Neural crest cell (in vitro differentiated cells): ENCODE data around the gene HNRNPF. TPM values are rescaled to one million over a fixed set of nuclear protein-coding genes. Genes with fewer than 3 reads are reported as not detected.

Source experiments
- DNase-seq: peaks from one replicate; pipeline ENCODE4 v3.0.0; 2021; ENCODE audit warnings: low read depth, mixed read lengths, low spot score
- H3K27ac Mint-ChIP-seq: one replicate; pipeline ENCODE4 v1.8.0; 2021; ENCODE audit warnings: mild to moderate bottlenecking, mixed read lengths; ENCODE audit not compliant: unreplicated experiment
- H3K27me3 Mint-ChIP-seq: 2 replicates; pipeline ENCODE4 v1.8.0; 2021; ENCODE audit warnings: low read depth, mild to moderate bottlenecking, mixed read lengths
- H3K36me3 Mint-ChIP-seq: 2 replicates; pipeline ENCODE4 v1.8.0; 2021; ENCODE audit warnings: low read depth, mild to moderate bottlenecking, mixed read lengths
- H3K4me1 Mint-ChIP-seq: 2 replicates; pipeline ENCODE4 v1.8.0; 2021; ENCODE audit warnings: mixed read lengths
- H3K4me3 Mint-ChIP-seq: one replicate; pipeline ENCODE4 v1.8.0; 2021; ENCODE audit warnings: mild to moderate bottlenecking, mixed read lengths
- H3K9me3 Mint-ChIP-seq: 2 replicates; pipeline ENCODE4 v1.8.0; 2021; ENCODE audit warnings: mixed read lengths
- total RNA-seq: library from RNA; stranded (reverse); gene quantifications from 2 replicates; pipeline ENCODE4 v1.2.1, GENCODE V29; 2021
- TF ChIP-seq, protein P1 (sequence below): fragments of 200-600 bp; sonication (generic); conservative IDR thresholded peaks from 2 replicates; pipeline ENCODE4 v1.5.0; 2021; ENCODE audit warnings: antibody characterized with exemption, mild to moderate bottlenecking

The HNRNPF gene
- total RNA-seq, 1 donor from 2014 or later, result 284 TPM

DNA sequence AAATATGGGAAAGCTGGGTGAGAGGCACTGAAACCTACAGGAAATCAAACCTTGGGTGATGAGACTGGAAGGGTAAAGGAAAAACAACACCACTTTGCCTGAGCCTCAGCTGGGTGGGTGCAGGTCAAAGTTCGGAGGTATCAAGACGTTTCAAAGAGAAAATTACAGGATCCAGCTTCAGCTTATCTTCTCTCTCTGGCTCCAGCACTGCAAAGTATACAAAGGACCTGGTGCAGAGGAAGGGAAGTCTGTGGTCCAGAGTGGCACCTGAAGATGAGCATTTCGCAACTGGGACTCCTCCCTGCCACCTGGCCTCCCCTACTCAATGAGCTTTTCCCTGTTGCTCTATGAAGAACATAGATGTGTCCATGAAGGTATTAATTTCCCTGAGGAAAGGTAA is 44.0 kb downstream of the HNRNPF start:
- no peaks in the 10 kb centered on the region for H3K36me3 Mint-ChIP-seq
- no peaks in the 10 kb centered on the region for H3K9me3 Mint-ChIP-seq
- no peak overlapping the region for H3K27ac Mint-ChIP-seq
- DNase-seq, result no peak
- H3K4me3 Mint-ChIP-seq, result no peak overlapping the region
- TF ChIP-seq, protein P1, sequence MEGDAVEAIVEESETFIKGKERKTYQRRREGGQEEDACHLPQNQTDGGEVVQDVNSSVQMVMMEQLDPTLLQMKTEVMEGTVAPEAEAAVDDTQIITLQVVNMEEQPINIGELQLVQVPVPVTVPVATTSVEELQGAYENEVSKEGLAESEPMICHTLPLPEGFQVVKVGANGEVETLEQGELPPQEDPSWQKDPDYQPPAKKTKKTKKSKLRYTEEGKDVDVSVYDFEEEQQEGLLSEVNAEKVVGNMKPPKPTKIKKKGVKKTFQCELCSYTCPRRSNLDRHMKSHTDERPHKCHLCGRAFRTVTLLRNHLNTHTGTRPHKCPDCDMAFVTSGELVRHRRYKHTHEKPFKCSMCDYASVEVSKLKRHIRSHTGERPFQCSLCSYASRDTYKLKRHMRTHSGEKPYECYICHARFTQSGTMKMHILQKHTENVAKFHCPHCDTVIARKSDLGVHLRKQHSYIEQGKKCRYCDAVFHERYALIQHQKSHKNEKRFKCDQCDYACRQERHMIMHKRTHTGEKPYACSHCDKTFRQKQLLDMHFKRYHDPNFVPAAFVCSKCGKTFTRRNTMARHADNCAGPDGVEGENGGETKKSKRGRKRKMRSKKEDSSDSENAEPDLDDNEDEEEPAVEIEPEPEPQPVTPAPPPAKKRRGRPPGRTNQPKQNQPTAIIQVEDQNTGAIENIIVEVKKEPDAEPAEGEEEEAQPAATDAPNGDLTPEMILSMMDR, result no peak
- H3K4me1 Mint-ChIP-seq, result peaks cover 9% of the 10 kb centered on the region
- H3K27me3 Mint-ChIP-seq, result no peaks in the 10 kb centered on the region

DNA sequence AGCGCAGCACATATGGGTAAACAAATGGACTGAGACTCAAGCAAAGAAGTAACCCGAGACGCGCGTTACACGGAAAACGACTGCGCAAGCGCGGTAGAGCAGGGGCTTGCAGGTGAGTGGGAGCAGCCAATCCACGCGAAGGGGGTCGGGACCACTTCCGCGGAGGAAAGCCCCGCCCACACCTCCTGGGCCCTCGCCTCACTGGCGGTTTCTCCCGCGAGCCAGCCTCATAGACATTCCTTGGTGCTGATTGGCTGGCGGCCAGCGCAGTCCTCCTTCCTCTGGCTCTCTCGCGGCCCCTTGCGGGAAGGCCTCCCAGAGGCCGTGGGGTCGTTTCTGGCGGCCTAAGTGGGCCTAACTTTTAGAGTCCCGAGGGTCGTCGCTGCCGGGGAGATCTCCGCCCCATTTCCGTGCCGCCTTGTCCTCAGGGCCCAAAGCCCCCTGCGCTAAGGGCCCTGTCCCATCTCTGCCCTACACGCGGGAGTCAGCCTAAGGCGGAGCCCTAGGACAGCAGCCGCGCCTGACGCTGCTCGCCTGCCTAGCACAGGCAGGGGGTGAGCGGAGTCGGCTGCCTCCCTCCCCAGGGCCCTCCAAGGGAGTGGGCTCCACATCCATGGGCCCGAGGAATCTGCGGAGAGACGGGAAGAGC is 46.7 kb downstream of the HNRNPF start:
- H3K4me3 Mint-ChIP-seq, result peak overlapping the region; percentile 89
- no peak overlapping the region for H3K27ac Mint-ChIP-seq
- no peaks in the 10 kb centered on the region for H3K9me3 Mint-ChIP-seq
- peak; percentile 70 for DNase-seq
- peaks cover 9% of the 10 kb centered on the region for H3K4me1 Mint-ChIP-seq
- no peaks in the 10 kb centered on the region for H3K27me3 Mint-ChIP-seq
- TF ChIP-seq, protein P1, result no peak
- H3K36me3 Mint-ChIP-seq, result no peaks in the 10 kb centered on the region

DNA sequence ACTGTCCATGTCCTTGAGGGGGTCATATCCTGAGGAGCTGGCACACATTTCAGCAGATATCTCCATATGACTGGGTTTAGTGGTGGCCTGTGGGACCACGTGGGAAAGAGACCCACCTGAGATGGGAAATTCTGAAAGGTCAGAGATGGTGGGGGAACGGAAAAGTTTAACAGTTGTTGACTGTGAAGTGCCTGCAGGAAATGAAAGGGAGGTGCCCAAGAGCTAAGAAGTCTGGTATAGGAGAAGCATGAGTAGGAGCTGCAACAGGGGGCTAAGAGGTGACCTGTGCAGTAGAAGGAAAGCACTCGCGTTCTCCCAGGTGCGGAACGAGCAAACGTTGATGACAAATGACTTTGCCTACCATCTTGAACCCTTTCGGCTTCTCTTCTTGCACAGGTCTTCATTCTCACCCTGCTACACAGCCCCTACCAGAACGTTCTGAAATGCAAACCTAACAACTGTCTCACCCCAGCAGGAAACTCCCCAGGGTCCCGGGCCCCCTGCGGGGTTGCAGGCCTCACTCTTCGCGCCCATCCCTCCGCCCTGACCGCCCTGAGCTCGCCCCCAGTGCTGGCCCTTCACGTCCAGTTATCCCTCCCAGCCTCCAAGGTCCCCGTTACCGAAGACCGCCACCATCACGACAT is 47.3 kb downstream of the HNRNPF start:
- TF ChIP-seq, protein P1, result no peak
- no peaks in the 10 kb centered on the region for H3K9me3 Mint-ChIP-seq
- H3K4me3 Mint-ChIP-seq, result peak overlapping the region; percentile 89
- DNase-seq, result no peak
- H3K27me3 Mint-ChIP-seq, result no peaks in the 10 kb centered on the region
- H3K4me1 Mint-ChIP-seq, result peaks cover 9% of the 10 kb centered on the region
- no peaks in the 10 kb centered on the region for H3K36me3 Mint-ChIP-seq
- peak overlapping the region; percentile 50 for H3K27ac Mint-ChIP-seq

DNA sequence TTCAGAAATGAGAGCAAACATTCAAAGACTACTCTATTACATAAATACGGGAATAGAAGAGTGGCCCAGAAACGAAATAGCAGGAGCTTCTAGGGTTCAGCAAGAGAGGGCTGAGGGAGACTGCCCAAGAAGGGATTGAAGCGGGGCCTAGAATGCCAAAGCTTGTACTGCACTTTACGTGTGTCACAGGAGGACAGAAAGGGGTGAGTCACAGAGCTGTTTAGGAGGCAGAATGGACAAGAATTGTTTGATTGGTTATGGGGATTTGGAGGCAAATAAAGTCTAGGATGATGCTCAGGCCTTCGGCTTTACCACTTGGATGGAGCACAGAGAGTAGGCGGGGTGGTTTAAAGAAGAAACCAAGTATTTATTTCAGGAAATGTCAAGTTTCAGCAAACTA is 48.9 kb downstream of the HNRNPF start:
- Mint-ChIP-seq H3K36me3 (no peaks in the 10 kb centered on the region), H3K27me3 (no peaks in the 10 kb centered on the region), H3K9me3 (no peaks in the 10 kb centered on the region), H3K27ac (no peak overlapping the region), H3K4me1 (peaks cover 18% of the 10 kb centered on the region), H3K4me3 (peak overlapping the region; percentile 32)
- DNase-seq, result no peak
- TF ChIP-seq, protein P1, result no peak

DNA sequence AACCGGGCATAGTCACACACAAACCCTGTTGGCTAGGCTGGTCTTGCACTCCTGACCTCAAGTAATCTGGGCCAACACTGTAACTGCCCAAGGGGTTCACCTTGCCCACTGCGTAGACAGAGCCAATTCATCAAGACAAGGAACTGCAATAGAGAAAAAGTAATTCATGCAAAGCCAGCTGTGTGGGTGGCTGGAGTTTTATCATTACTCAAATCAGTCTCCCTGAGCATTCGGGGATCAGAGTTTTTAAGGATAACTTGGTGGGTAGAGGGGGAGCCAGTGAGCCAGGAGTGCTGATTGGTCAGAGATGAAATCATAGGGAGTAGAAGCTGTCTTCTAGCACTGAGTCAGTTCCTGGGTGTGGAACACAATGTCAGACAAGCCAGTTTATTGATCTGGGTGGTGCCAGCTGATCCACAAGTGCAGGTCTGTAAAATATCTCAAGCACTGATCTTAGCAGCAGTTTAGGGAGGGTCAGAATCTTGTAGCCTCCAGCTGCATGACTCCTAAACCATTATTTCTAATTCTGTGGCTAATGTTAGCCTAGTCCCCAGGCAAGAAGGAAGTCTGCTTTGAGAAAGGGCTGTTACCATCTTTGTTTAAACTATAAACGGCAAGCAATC is 53.1 kb downstream of the HNRNPF start:
- peaks cover 23% of the 10 kb centered on the region for H3K4me1 Mint-ChIP-seq
- no peak overlapping the region for H3K27ac Mint-ChIP-seq
- no peaks in the 10 kb centered on the region for H3K36me3 Mint-ChIP-seq
- H3K27me3 Mint-ChIP-seq, result no peaks in the 10 kb centered on the region
- no peak overlapping the region for H3K4me3 Mint-ChIP-seq
- no peak for DNase-seq
- TF ChIP-seq, protein P1, result no peak
- no peaks in the 10 kb centered on the region for H3K9me3 Mint-ChIP-seq
